Measurements from ENCODE around the gene DCDC2C.

GRCh38 chr2:3659447-3660432 is 43.6 kb upstream of the DCDC2C start:
- TF ChIP-seq CTCF (conservative IDR thresholded peaks at IDR 0.05; ENCODE audit: low read length) (no peak), EZH2phosphoT487 (IDR thresholded peaks at IDR 0.05; ENCODE audit: borderline replicate concordance) (no peak)
